Cardiac muscle cell (in vitro differentiated cells and primary cell): Measurements from ENCODE around the gene PIK3R1. TPM values are rescaled to one million over a fixed set of nuclear protein-coding genes. Genes with fewer than 3 reads are reported as not detected.

ENCODE experiments used
- DNase-seq, 2 donors: peaks; one replicate each; pipeline versions ENCODE4 v3.0.0 to v3.0.0-alpha.2; 2010 to 2017; ENCODE audit warnings: low read depth in 1 of 2, low spot score in 1 of 2
- H3K27ac ChIP-seq: fragments of 200-600 bp; sonication (generic); 2 replicates; pipeline ENCODE4 v1.5.1; 2016
- H3K27me3 ChIP-seq: fragments of 200-600 bp; sonication (generic); 2 replicates; pipeline ENCODE4 v1.6.0; 2016; ENCODE audit warnings: control low read depth
- H3K36me3 ChIP-seq: fragments of 200-600 bp; sonication (generic); 2 replicates; pipeline ENCODE4 v1.5.1; 2016; ENCODE audit warnings: control low read depth
- H3K4me1 ChIP-seq: fragments of 200-600 bp; sonication (generic); 2 replicates; pipeline ENCODE4 v1.8.1; 2017; ENCODE audit warnings: low read depth, mild to moderate bottlenecking, mixed run types
- H3K4me3 ChIP-seq: fragments of 200-600 bp; sonication (generic); 2 replicates; pipeline ENCODE4 v1.5.1; 2016; ENCODE audit warnings: mild to moderate bottlenecking
- H3K9me3 ChIP-seq: fragments of 200-600 bp; sonication (generic); 2 replicates; pipeline ENCODE4 v1.5.1; 2017; ENCODE audit warnings: low read depth, mild to moderate bottlenecking, control low read depth
- CTCF ChIP-seq: IDR thresholded peaks from 2 replicates; pipeline ENCODE4 v1.5.1; 2012; ENCODE audit warnings: low read depth, mild to moderate bottlenecking, low read length
- polyA plus RNA-seq: library from polyadenylated mRNA; unstranded; fragments of >200 nt; fragmentation: Nextera tagmentation; extraction: Ambion mirVana; gene quantifications from 2 replicates; pipeline ENCODE4 v1.2.1, GENCODE V29; 2016
- total RNA-seq: library from RNA; depleted of rRNA; stranded (reverse); fragments of >200 nt; gene quantifications from 2 replicates; pipeline ENCODE4 v1.2.3, GENCODE V29; 2016

The PIK3R1 gene
- total RNA-seq = 13.3 and 17.5 TPM in 2 replicates
- 15.1 and 15.4 TPM in 2 replicates for polyA plus RNA-seq

GRCh38 chr5:68215208-68215897 is at the start of gene PIK3R1:
Gene PIK3R1 (plus strand): TSS chr5:68215756. CDS start chr5:68226676, 10,920 bp downstream.
- H3K4me3 ChIP-seq = peak within 1 kb of the TSS; percentile 63
- TF ChIP-seq CTCF = peak; percentile 29
- H3K36me3 ChIP-seq = no peaks in the 10 kb centered on the region
- no peaks in the 10 kb centered on the region for H3K9me3 ChIP-seq
- peaks cover 15% of the 10 kb centered on the region for H3K4me1 ChIP-seq
- no peaks in the 10 kb centered on the region for H3K27me3 ChIP-seq
- peak; percentile 97 to 98 for DNase-seq
- peak within 1 kb of the TSS; percentile 93 for H3K27ac ChIP-seq

- no peaks in the 10 kb centered on the region for H3K9me3 ChIP-seq
- H3K27ac ChIP-seq = no peak overlapping the region
- no peaks in the 10 kb centered on the region for H3K27me3 ChIP-seq
- no peak overlapping the region for H3K4me3 ChIP-seq
- peaks cover 11% of the 10 kb centered on the region for H3K4me1 ChIP-seq
- TF ChIP-seq CTCF = no peak
- H3K36me3 ChIP-seq = no peaks in the 10 kb centered on the region
- no peak for DNase-seq
These were observed 48.3 kb upstream of the PIK3R1 start for GRCh38 chr5:68167195-68167651.

GRCh38 chr5:68169903-68170302 is 45.7 kb upstream of the PIK3R1 start:
- TF ChIP-seq CTCF = no peak
- DNase-seq = peak; percentile 28 to 30

GRCh38 chr5:68170826-68171558 is 44.6 kb upstream of the PIK3R1 start:
- no peak overlapping the region for H3K27ac ChIP-seq
- DNase-seq = peak in 1 of 2 donors; percentile 66
- H3K4me3 ChIP-seq = no peak overlapping the region
- H3K27me3 ChIP-seq = no peaks in the 10 kb centered on the region
- no peak for TF ChIP-seq CTCF
- H3K9me3 ChIP-seq = no peaks in the 10 kb centered on the region
- H3K4me1 ChIP-seq = peaks cover 11% of the 10 kb centered on the region
- no peaks in the 10 kb centered on the region for H3K36me3 ChIP-seq

More at GRCh38 chr5:68169903-68170302, 45.7 kb upstream of the PIK3R1 start:
- Histone ChIP-seq H3K9me3 (no peaks in the 10 kb centered on the region), H3K27ac (no peak overlapping the region), H3K4me1 (peaks cover 11% of the 10 kb centered on the region), H3K27me3 (no peaks in the 10 kb centered on the region), H3K36me3 (no peaks in the 10 kb centered on the region), H3K4me3 (no peak overlapping the region)

- no peak for TF ChIP-seq CTCF
- H3K4me1 ChIP-seq = peaks cover 11% of the 10 kb centered on the region
- H3K36me3 ChIP-seq = no peaks in the 10 kb centered on the region
- no peak for DNase-seq
- no peak overlapping the region for H3K4me3 ChIP-seq
- no peak overlapping the region for H3K27ac ChIP-seq
- H3K9me3 ChIP-seq = no peaks in the 10 kb centered on the region
- no peaks in the 10 kb centered on the region for H3K27me3 ChIP-seq
These were observed 43.2 kb upstream of the PIK3R1 start for GRCh38 chr5:68172314-68172713.
